M059J (cell line): Measurements from ENCODE around the gene AFMID. TPM values are rescaled to one million over a fixed set of nuclear protein-coding genes. Genes with fewer than 3 reads are reported as not detected.
A peak's percentile ranks its signal among the peaks of the same experiment; 100 is the strongest.

Experiments used
- DNase-seq: peaks from one replicate; pipeline ENCODE4 v3.0.0-alpha.2; 2012; ENCODE audit warnings: low read depth
- total RNA-seq: library from RNA; depleted of rRNA; stranded (reverse); fragments of >200 nt; shearing (Covaris generic); gene quantifications from 2 replicates; pipeline ENCODE4 v1.2.3, GENCODE V29; 2014

The AFMID gene
- total RNA-seq, 1 experiment from 2014 or later, result 9.7 TPM

GRCh38 chr17:78180083-78180482, 7.1 kb upstream of the AFMID start:
- DNase-seq, result no peak

GRCh38 chr17:78180508-78180907, 6.7 kb upstream of the AFMID start:
- no peak for DNase-seq

GRCh38 chr17:78182504-78182903, 4.7 kb upstream of the AFMID start:
- DNase-seq, result no peak

GRCh38 chr17:78183916-78184315, 3.2 kb upstream of the AFMID start:
- DNase-seq, result no peak

- no peak for DNase-seq
Observed at GRCh38 chr17:78184351-78184750, 2.8 kb upstream of the AFMID start.

- DNase-seq, result no peak
Observed at GRCh38 chr17:78184868-78185267, 2.3 kb upstream of the AFMID start.

- DNase-seq, result peak; percentile 50
Observed at GRCh38 chr17:78185981-78186691, 1.0 kb upstream of the AFMID start.

- no peak for DNase-seq
Observed at GRCh38 chr17:78196716-78197115, 9.6 kb downstream of the AFMID start.

- no peak for DNase-seq
Observed at GRCh38 chr17:78197147-78197832, 10.1 kb downstream of the AFMID start.

- no peak for DNase-seq
Observed at GRCh38 chr17:78200451-78200850, 13.3 kb downstream of the AFMID start.

GRCh38 chr17:78202666-78203065, 15.5 kb downstream of the AFMID start:
- DNase-seq, result no peak

GRCh38 chr17:78204387-78205123, 17.4 kb downstream of the AFMID start:
- no peak for DNase-seq

- no peak for DNase-seq
Observed at GRCh38 chr17:78205124-78205775, 18.1 kb downstream of the AFMID start.

GRCh38 chr17:78206298-78206697, 19.1 kb downstream of the AFMID start:
- no peak for DNase-seq

GRCh38 chr17:78208486-78208885, 21.3 kb downstream of the AFMID start:
- no peak for DNase-seq

GRCh38 chr17:78210111-78210510, 22.9 kb downstream of the AFMID start:
- no peak for DNase-seq

GRCh38 chr17:78211032-78211431, 23.9 kb downstream of the AFMID start:
- no peak for DNase-seq

GRCh38 chr17:78214016-78214705, 27.0 kb downstream of the AFMID start, which contains the start of gene BIRC5:
Gene BIRC5, plus strand, starts transcription at chr17:78214253. Its CDS starts 64 bp downstream, at chr17:78214317.
- peak; percentile 83 for DNase-seq

- no peak for DNase-seq
Observed at GRCh38 chr17:78214706-78215061, 27.5 kb downstream of the AFMID start.

- DNase-seq, result no peak
Observed at GRCh38 chr17:78219396-78220150, 32.4 kb downstream of the AFMID start.

- no peak for DNase-seq
Observed at GRCh38 chr17:78223061-78223460, 35.9 kb downstream of the AFMID start.
